H9 (cell line): ENCODE results near the gene PRKACG. TPM values are rescaled to one million over a fixed set of nuclear protein-coding genes. Genes with fewer than 3 reads are reported as not detected.

ENCODE experiments used
- DNase-seq: peaks from one replicate; pipeline ENCODE4 v3.0.0-alpha.2; 2017
- H2AFZ ChIP-seq: one replicate; pipeline ENCODE4 v1.6.1; 2013; ENCODE audit warnings: mild to moderate bottlenecking, low read length, control low read depth, moderate library complexity
- H2AK5ac ChIP-seq: 2 replicates; pipeline ENCODE4 v1.6.1; 2013; ENCODE audit warnings: low read length, control low read depth, mixed read lengths; ENCODE audit not compliant: insufficient read length
- H2BK120ac ChIP-seq: one replicate; pipeline ENCODE4 v1.6.1; 2013; ENCODE audit warnings: low read depth, mild to moderate bottlenecking, low read length, control low read depth, inconsistent platforms; ENCODE audit not compliant: poor library complexity, severe bottlenecking
- H2BK12ac ChIP-seq: 2 replicates; pipeline ENCODE4 v1.6.1; 2013; ENCODE audit warnings: low read length, control low read depth, mixed read lengths, low read depth; ENCODE audit not compliant: insufficient read length
- H2BK15ac ChIP-seq: 2 replicates; pipeline ENCODE4 v1.6.1; 2013; ENCODE audit warnings: low read depth, low read length, control low read depth
- H2BK20ac ChIP-seq: one replicate; pipeline ENCODE4 v1.6.1; 2013; ENCODE audit warnings: low read depth, mild to moderate bottlenecking, low read length, control low read depth, inconsistent platforms; ENCODE audit not compliant: poor library complexity, severe bottlenecking
- H2BK5ac ChIP-seq: 2 replicates; pipeline ENCODE4 v1.6.1; 2013; ENCODE audit warnings: low read length, control low read depth, mixed read lengths; ENCODE audit not compliant: insufficient read length
- H3K14ac ChIP-seq: 2 replicates; pipeline ENCODE4 v1.6.1; 2013; ENCODE audit warnings: low read length, control low read depth; ENCODE audit not compliant: insufficient read depth
- H3K18ac ChIP-seq: 2 replicates; pipeline ENCODE4 v1.6.1; 2013; ENCODE audit warnings: low read depth, mild to moderate bottlenecking, mixed read lengths, low read length, control low read depth; ENCODE audit not compliant: insufficient read length
- H3K23ac ChIP-seq: 2 replicates; pipeline ENCODE4 v1.6.1; 2013; ENCODE audit warnings: low read length, control low read depth, mixed read lengths, low read depth; ENCODE audit not compliant: insufficient read length
- H3K23me2 ChIP-seq: 2 replicates; pipeline ENCODE4 v1.6.1; 2013; ENCODE audit warnings: low read depth, mild to moderate bottlenecking, mixed read lengths, low read length, control low read depth; ENCODE audit not compliant: insufficient read length, poor library complexity, severe bottlenecking
- H3K27ac ChIP-seq: 2 replicates; pipeline ENCODE4 v1.5.1; 2013; ENCODE audit warnings: low read length, control low read depth, mixed read lengths, low read depth; ENCODE audit not compliant: insufficient read length
- H3K27me3 ChIP-seq: 2 replicates; pipeline ENCODE4 v1.6.1; 2013; ENCODE audit warnings: low read length, control low read depth, inconsistent platforms; ENCODE audit not compliant: insufficient read depth
- H3K4ac ChIP-seq: 2 replicates; pipeline ENCODE4 v1.6.1; 2013; ENCODE audit warnings: low read depth, mild to moderate bottlenecking, control low read depth, inconsistent platforms, low read length, moderate library complexity
- H3K4me1 ChIP-seq: 2 replicates; pipeline ENCODE4 v1.6.1; 2013; ENCODE audit warnings: low read length, control low read depth, inconsistent platforms; ENCODE audit not compliant: insufficient read depth
- H3K4me2 ChIP-seq: 2 replicates; pipeline ENCODE4 v1.6.1; 2013; ENCODE audit warnings: low read length, control low read depth, mixed read lengths; ENCODE audit not compliant: insufficient read length, insufficient read depth
- H3K56ac ChIP-seq: 2 replicates; pipeline ENCODE4 v1.6.1; 2013; ENCODE audit warnings: low read depth, mild to moderate bottlenecking, mixed read lengths, low read length, control low read depth; ENCODE audit not compliant: insufficient read length
- H3K79me1 ChIP-seq: 2 replicates; pipeline ENCODE4 v1.6.1; 2013; ENCODE audit warnings: low read depth, mild to moderate bottlenecking, moderate library complexity, low read length, control low read depth, inconsistent platforms; ENCODE audit not compliant: insufficient read depth, poor library complexity, severe bottlenecking
- H3K79me2 ChIP-seq: 2 replicates; pipeline ENCODE4 v1.6.1; 2013; ENCODE audit warnings: low read length, control low read depth, inconsistent platforms; ENCODE audit not compliant: insufficient read depth
- H3K9ac ChIP-seq: 2 replicates; pipeline ENCODE4 v1.6.1; 2013; ENCODE audit warnings: low read length, control low read depth, mixed read lengths; ENCODE audit not compliant: insufficient read length; ENCODE audit errors: extremely low read depth
- H3K9me3 ChIP-seq: one replicate; pipeline ENCODE4 v1.6.1; 2013; ENCODE audit warnings: low read depth, low read length, inconsistent platforms; ENCODE audit not compliant: control insufficient read depth
- H3T11ph ChIP-seq: one replicate; pipeline ENCODE4 v1.6.1; 2013; ENCODE audit warnings: mild to moderate bottlenecking, low read length, control low read depth, inconsistent platforms
- H4K20me1 ChIP-seq: one replicate; pipeline ENCODE4 v1.6.1; 2013; ENCODE audit not compliant: control insufficient read depth, insufficient read length, insufficient read depth
- H4K5ac ChIP-seq: 2 replicates; pipeline ENCODE4 v1.6.1; 2013; ENCODE audit warnings: low read depth, mild to moderate bottlenecking, mixed read lengths, low read length, control low read depth; ENCODE audit not compliant: insufficient read length
- H4K8ac ChIP-seq: replicated peaks from 2 replicates; pipeline ENCODE4 v1.6.1; 2013; ENCODE audit warnings: low read length, control low read depth, mixed read lengths, low read depth; ENCODE audit not compliant: insufficient read length
- H4K91ac ChIP-seq: 2 replicates; pipeline ENCODE4 v1.6.1; 2013; ENCODE audit warnings: low read depth, mild to moderate bottlenecking, moderate library complexity, mixed read lengths, low read length, control low read depth; ENCODE audit not compliant: insufficient read length
- H3K27ac Mint-ChIP-seq, 3 experiments: 2 replicates in 2 of 3; 3 replicates in 1 of 3; pipeline ENCODE4 v1.8.0; 2020 to 2021; ENCODE audit warnings: mixed read lengths in 3 of 3, mild to moderate bottlenecking in 1 of 3, moderate library complexity in 1 of 3
- H3K27me3 Mint-ChIP-seq: 2 replicates; pipeline ENCODE4 v1.8.0; 2021; ENCODE audit warnings: low read depth, mild to moderate bottlenecking, moderate library complexity, mixed read lengths
- H3K36me3 Mint-ChIP-seq, 3 experiments: 2 replicates in 2 of 3; 3 replicates in 1 of 3; pipeline ENCODE4 v1.8.0; 2020 to 2021; ENCODE audit warnings: low read depth in 3 of 3, mixed read lengths in 3 of 3; ENCODE audit not compliant: insufficient read depth in 1 of 3
- H3K4me1 Mint-ChIP-seq, 2 experiments: 2 replicates each; pipeline ENCODE4 v1.8.0; 2020; ENCODE audit warnings: mixed read lengths in 2 of 2
- H3K4me3 Mint-ChIP-seq, 2 experiments: 2 replicates in 1 of 2; 3 replicates in 1 of 2; pipeline ENCODE4 v1.8.0; 2020 to 2021; ENCODE audit warnings: mild to moderate bottlenecking in 2 of 2, mixed read lengths in 2 of 2, moderate library complexity in 1 of 2
- H3K9me3 Mint-ChIP-seq, 2 experiments: 2 replicates in 1 of 2; 3 replicates in 1 of 2; pipeline ENCODE4 v1.8.0; 2020; ENCODE audit warnings: mild to moderate bottlenecking in 2 of 2, mixed read lengths in 2 of 2, moderate library complexity in 1 of 2
- WGBS: extraction: QIAGEN DNeasy Blood & Tissue Kit; methylation state at CpG from one replicate; pipeline ENCODE4 v1.1.7; 2013; ENCODE audit warnings: missing lambda C conversion rate, low lambda C conversion rate, mixed read lengths; ENCODE audit not compliant: insufficient read length; ENCODE audit errors: extremely low coverage; 5-methylcytosine and 5-hydroxymethylcytosine counted together
- total RNA-seq: library from RNA; stranded (reverse); gene quantifications from 2 replicates; pipeline ENCODE4 v1.2.1, GENCODE V29; 2021
- TF ChIP-seq, protein P1 (sequence below): fragments of 200-600 bp; sonication (generic); conservative IDR thresholded peaks from 3 replicates; pipeline ENCODE4 v1.8.0; 2021; ENCODE audit warnings: antibody characterized with exemption, mild to moderate bottlenecking

The PRKACG gene
- total RNA-seq, 1 experiment from 2014 or later, result not detected

DNA sequence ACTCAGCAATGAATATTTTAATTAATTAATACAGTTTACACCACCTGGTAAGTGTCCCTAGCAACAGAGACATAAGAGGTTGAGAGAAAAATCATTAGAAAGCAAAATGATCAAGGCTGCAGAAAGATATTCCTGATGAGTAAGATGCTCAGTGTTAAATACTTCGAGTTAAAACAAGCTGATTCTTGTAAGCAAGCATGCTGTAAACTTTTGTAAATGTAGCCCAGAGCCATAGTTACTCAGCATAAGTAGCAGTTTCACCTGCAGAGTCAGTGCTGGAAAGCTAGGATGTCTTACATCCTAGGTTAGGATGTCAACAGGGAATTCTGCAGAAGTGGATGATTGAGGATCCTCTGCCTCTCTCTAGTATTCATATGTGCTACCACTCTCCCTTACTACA is 4.2 kb downstream of the PRKACG start:
- H3K18ac ChIP-seq, result no peak overlapping the region

More for the DNA sequence above, 4.2 kb downstream of the PRKACG start:
- H3K79me1 ChIP-seq, result no peaks in the 10 kb centered on the region
- no peak overlapping the region for H4K91ac ChIP-seq
- H3K4me2 ChIP-seq, result no peak overlapping the region
- H3K27me3 ChIP-seq, result no peaks in the 10 kb centered on the region
- no peak overlapping the region for H3K4ac ChIP-seq
- H3K14ac ChIP-seq, result no peak overlapping the region
- no peak for DNase-seq
- H2BK20ac ChIP-seq, result no peak overlapping the region
- no peak overlapping the region for H3T11ph ChIP-seq
- H2AFZ ChIP-seq, result no peak overlapping the region
- no peak overlapping the region for H4K8ac ChIP-seq
- no peak overlapping the region for H2BK5ac ChIP-seq
- WGBS, result no CpG with 5 or more reads among the region's 1 CpG
- H2BK12ac ChIP-seq, result no peak overlapping the region
- Mint-ChIP-seq H3K27me3 (no peaks in the 10 kb centered on the region; the same call in 1 of the 2 replicates), H3K4me1 (peaks cover 0 to 13% of the 10 kb centered on the region in 2 experiments; a peak in 3 of 4 replicates), H3K36me3 (peaks cover 0 to 18% (median 3%) of the 10 kb centered on the region in 3 experiments; a peak in 3 of 7 replicates), H3K4me3 (no peak overlapping the region), H3K9me3 (peaks cover 3 to 13% of the 10 kb centered on the region in 2 experiments), H3K27ac (no peak overlapping the region)
- no peaks in the 10 kb centered on the region for H4K20me1 ChIP-seq
- H3K23ac ChIP-seq, result no peak overlapping the region
- TF ChIP-seq, protein P1, sequence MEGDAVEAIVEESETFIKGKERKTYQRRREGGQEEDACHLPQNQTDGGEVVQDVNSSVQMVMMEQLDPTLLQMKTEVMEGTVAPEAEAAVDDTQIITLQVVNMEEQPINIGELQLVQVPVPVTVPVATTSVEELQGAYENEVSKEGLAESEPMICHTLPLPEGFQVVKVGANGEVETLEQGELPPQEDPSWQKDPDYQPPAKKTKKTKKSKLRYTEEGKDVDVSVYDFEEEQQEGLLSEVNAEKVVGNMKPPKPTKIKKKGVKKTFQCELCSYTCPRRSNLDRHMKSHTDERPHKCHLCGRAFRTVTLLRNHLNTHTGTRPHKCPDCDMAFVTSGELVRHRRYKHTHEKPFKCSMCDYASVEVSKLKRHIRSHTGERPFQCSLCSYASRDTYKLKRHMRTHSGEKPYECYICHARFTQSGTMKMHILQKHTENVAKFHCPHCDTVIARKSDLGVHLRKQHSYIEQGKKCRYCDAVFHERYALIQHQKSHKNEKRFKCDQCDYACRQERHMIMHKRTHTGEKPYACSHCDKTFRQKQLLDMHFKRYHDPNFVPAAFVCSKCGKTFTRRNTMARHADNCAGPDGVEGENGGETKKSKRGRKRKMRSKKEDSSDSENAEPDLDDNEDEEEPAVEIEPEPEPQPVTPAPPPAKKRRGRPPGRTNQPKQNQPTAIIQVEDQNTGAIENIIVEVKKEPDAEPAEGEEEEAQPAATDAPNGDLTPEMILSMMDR, result no peak
- no peaks in the 10 kb centered on the region; the same call in 1 of the 2 replicates for H3K4me1 ChIP-seq
- H3K9ac ChIP-seq, result no peak overlapping the region
- no peak overlapping the region for H2BK120ac ChIP-seq
- H3K23me2 ChIP-seq, result no peaks in the 10 kb centered on the region
- H4K5ac ChIP-seq, result no peak overlapping the region
- H3K79me2 ChIP-seq, result no peaks in the 10 kb centered on the region
- no peaks in the 10 kb centered on the region for H3K9me3 ChIP-seq
- H2AK5ac ChIP-seq, result no peak overlapping the region
- no peak overlapping the region for H3K56ac ChIP-seq
- no peak overlapping the region for H2BK15ac ChIP-seq
- no peak overlapping the region for H3K27ac ChIP-seq
